Colon (tissue), 2 donors: Measurements from ENCODE around the gene TOP1.
"Not testable (repeated sequence)": the region's sequence is repeated elsewhere in the genome, so short reads cannot be mapped to it uniquely, and the experiment has no call there.

Source experiments
- FAIRE-seq: peaks from 2 replicates; lab custom pipeline; 2012; peaks lifted over from hg19 to GRCh38; lab: Jason Lieb, UNC
- donor health status: control.
- donor health status: control.

Gene TOP1

GRCh38 chr20:41095110-41095969, 66.7 kb downstream of the TOP1 start:
- no peak for FAIRE-seq

GRCh38 chr20:41098703-41099250, 70.2 kb downstream of the TOP1 start:
- no peak for FAIRE-seq

DNA sequence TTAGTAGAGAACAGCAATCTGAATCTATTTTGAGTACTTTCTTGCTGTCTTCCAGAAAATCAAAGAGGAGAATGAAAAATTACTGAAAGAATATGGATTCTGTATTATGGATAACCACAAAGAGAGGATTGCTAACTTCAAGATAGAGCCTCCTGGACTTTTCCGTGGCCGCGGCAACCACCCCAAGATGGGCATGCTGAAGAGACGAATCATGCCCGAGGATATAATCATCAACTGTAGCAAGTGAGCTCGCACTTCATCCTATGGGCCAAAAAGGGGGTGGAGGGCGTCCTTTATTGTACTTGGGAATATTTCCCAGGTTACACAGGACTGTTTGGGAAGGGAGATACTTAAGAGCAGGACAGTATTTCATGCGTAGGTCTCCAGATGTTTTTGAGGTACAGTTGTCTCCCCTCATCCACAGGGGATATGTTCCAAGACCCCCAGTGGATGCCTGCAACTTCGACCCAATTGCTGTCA, 71.4 kb downstream of the TOP1 start:
- FAIRE-seq: no peak

GRCh38 chr20:41101660-41102059, 73.0 kb downstream of the TOP1 start:
- no peak for FAIRE-seq

- no peak for FAIRE-seq
These were observed 79.9 kb downstream of the TOP1 start for GRCh38 chr20:41108531-41108930.

DNA sequence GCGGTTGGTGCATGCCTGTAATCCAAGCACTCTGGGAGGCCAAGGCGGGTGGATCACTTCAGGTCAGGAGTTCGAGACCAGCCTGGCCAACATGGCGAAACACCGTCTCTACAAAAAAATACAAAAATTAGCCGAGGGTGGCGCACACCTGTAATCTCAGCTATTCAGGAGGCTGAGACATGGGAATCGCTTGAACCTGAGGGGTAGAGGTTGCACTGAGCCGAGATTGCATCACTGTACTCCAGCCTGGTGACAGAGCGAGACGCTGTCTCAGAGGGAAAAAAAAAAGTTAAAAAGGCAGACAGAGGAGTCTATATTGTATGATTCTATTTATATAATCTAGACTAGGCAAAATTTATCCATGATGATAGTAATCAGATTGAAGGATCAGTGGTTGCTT, 81.4 kb downstream of the TOP1 start:
- no peak for FAIRE-seq

DNA sequence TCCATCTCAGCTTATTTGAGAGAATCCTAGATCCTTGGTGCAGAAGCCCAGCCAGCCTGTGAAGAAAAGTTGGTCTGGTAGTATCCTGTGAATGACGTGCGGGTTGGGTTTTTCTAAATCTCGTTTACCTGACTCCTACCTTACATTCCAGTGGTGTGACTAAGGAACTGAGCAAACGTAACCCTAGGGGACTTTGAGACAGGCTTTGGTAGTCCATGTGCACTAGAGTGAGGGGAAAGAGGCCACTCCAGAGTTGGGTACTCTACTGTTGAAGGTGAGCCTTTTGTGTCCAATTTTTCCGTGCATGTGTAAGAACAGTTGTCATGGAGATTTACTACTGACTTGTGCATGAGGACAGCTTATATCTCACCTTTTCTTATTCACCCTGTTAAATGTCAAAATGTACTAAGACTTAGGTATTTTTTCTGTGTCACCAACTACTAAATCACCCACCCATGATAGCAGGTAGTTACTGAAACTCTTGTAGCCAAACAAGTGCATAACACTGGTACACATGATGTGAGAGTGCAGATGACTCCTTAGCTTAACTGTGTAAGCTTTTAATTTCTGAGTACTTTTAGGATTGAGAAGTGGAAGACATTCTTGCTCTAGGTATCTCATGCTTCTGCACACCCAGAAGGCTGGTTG, 82.4 kb downstream of the TOP1 start:
- no peak for FAIRE-seq

- FAIRE-seq: no peak
These were observed 82.9 kb downstream of the TOP1 start for GRCh38 chr20:41111578-41111951.

DNA sequence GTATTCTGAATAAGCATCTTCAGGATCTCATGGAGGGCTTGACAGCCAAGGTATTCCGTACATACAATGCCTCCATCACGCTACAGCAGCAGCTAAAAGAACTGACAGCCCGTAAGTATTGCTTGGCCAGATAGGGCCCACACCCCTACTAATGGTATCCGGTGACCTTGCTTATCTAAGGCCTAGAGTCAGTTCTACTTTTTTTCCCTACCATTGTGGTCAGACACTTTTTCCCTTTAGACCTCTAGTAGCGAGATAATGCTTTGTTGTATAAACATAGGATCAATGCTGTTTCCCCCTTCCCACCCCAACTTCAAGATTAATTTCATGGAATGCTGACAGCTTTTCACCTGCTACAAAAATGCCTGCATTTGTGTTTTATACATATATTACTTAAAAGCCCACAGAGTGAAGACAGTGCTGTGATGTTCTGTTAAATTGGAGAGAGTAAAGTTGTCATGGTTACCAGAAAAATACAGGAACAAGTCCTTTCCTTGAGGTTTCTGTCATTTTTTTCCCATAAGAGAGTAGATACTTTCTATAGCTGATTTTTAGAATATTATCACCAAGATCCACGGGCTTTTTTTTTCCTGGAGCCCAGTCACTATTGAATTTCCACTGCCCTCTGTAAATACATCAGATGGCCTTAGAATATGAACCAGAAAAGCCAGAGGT, 87.8 kb downstream of the TOP1 start:
- no peak for FAIRE-seq

GRCh38 chr20:41118159-41118558, 89.5 kb downstream of the TOP1 start:
- FAIRE-seq: not testable (repeated sequence)

- FAIRE-seq: no peak
These were observed 90.0 kb downstream of the TOP1 start for GRCh38 chr20:41118632-41119031.

DNA sequence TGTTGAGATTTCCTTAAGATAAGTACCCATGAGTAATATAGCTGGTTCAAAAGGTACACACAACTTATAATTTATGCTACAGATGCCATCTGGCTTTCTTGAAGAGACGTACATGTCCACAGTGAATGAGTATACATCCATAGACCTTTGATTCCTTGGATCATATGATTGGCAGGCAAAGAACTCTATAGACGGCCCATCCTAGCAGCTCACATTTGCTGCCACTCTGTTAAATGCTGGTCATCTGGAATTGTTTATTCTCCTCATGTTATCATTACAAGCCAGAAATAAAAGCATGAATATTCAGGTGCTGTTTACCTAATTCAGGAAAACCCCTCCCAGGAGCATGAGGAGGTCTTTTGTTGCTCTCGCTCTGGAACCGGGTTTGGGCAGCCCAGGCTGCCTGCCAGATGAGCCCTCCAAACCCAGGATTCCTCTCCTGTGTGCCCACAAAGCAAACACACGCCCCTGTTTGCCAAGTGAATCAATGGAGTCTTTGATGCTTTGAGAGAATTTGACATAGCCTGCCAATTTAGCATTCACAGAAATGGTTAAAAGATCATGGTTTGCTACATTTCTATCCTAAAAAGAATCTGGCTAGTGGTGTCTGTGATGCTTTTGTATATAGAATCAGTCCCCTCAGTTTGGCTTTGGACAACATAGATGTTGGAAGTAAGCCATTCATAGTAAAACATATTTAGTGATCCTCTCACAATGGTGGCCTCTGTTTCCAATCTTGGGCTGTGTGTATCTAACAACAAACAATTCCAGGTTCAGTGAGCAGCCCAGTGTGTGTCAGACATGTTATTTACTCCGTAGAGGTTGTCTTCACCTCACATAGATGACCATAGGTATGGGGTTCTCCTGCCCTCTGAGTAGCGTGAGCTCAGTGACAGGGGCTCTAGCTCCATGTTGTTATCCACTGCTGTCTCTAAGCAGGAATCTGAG, 91.3 kb downstream of the TOP1 start:
- FAIRE-seq: no peak

GRCh38 chr20:41121399-41121798, 92.8 kb downstream of the TOP1 start:
- FAIRE-seq: no peak

DNA sequence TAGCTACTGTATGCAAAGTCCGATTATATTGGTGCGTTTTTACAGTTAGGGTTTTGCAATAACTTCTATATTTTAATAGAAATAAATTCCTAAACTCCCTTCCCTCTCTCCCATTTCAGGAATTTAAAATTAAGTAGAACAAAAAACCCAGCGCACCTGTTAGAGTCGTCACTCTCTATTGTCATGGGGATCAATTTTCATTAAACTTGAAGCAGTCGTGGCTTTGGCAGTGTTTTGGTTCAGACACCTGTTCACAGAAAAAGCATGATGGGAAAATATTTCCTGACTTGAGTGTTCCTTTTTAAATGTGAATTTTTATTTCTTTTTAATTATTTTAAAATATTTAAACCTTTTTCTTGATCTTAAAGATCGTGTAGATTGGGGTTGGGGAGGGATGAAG, 95.0 kb downstream of the TOP1 start:
- no peak for FAIRE-seq

- FAIRE-seq: no peak
These were observed 96.0 kb downstream of the TOP1 start for GRCh38 chr20:41124451-41125094.

GRCh38 chr20:41125530-41126457, 97.2 kb downstream of the TOP1 start:
- no peak for FAIRE-seq

GRCh38 chr20:41126719-41127118, 98.1 kb downstream of the TOP1 start:
- FAIRE-seq: no peak

DNA sequence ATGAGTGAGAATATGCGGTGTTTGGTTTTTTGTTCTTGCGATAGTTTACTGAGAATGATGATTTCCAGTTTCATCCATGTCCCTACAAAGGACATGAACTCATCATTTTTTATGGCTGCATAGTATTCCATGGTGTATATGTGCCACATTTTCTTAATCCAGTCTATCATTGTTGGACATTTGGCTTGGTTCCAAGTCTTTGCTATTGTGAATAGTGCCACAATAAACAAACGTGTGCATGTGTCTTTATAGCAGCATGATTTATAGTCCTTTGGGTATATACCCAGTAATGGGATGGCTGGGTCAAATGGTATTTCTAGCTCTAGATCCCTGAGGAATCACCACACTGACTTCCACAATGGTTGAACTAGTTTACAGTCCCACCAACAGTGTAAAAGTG, 99.7 kb downstream of the TOP1 start:
- FAIRE-seq: not testable (repeated sequence)

- no peak for FAIRE-seq
These were observed 103.2 kb downstream of the TOP1 start for GRCh38 chr20:41131594-41132387.
